ENCODE measurements around the gene AGRN.

Gene AGRN

GRCh38 chr1:1082776-1083415 lies 63.0 kb downstream of the AGRN start:
- DNase-seq: no peak

- no peak for DNase-seq
These were observed 63.8 kb downstream of the AGRN start for GRCh38 chr1:1083416-1084371.

DNA sequence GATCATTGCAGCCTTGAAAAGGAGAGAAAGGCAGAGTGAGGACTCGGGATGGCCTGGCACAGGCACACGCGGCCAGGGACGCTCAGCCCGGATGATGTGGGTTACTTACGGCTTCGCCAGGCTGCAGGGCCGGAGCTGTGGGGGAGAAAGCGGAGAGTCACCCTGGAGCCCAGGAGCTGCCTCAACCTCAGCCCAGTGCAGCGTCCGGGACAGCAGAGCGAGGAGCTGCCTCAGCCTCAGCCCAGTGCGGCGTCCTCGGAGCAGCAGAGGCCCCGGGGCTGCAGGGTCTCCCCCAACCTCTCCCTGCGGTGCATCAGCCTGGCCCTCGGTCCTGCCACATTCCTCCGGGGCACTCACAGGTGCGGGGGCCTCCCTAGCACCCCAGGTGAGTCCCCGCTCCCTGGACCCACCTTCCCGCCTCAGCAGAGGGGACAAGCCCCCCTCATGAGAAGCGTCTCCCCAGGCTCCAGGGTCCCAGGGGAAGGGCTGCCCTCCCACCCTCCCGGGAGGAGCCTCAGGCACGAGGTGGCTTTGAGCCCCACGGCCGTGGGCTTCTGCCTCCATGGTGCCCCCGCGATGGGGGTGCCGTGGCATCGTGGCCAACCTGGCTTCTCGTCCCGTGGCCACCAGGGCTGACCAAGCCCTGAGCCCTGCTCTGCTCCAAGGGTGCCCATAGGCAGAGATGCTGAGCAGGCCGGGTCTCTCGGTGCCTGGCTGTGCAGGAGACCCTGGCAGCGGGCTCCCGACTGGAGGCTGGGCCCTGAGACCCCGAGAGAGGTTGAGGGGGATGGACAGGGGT lies 64.7 kb downstream of the AGRN start:
- no peak for DNase-seq

GRCh38 chr1:1085171-1085841 lies 65.4 kb downstream of the AGRN start:
- DNase-seq: no peak

DNA sequence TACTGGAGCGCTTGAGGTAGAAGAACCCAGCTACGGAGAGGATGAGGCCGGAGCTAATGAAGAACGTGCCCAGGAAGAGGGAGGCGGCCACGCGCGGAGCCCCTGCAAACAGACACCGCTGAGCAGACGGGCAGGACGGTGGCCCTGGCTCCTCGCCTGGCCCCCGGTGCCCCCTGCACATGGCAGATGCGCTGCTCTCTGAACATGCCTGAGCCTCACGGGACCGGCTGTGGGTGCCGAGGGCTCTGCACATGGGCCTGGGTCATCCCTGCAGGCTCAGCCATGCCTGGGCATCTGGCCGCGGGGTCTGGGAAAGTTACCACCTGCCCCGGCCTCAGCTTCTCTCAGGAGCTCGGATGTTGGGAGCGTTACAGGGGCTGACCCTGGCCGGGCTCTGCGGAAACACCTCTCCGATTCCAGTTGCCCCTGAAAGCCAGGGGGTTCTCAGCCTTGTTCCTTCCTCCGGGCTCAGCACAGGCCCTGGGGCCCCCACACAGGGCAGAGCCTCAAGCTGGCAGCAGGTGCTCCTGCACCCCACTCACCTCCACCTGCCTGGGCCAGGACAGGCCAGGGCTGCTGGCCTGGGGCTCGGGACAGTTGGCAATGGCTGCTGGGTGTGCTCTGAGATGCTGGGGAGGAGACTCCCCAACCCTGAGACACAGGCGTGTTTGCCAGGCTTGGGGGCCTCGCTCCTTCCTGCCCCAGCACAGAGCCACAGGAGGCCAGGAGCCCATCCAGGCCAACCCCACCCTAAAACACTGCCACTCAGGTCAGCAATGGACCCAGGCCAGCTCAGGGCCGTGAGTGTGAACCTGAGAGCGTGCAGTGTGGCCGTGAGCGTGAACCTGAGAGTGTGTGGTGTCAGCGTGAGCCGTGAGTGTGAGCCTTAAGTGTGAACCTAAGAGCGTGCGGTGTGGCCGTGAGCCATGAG lies 66.3 kb downstream of the AGRN start:
- DNase-seq: no peak

DNA sequence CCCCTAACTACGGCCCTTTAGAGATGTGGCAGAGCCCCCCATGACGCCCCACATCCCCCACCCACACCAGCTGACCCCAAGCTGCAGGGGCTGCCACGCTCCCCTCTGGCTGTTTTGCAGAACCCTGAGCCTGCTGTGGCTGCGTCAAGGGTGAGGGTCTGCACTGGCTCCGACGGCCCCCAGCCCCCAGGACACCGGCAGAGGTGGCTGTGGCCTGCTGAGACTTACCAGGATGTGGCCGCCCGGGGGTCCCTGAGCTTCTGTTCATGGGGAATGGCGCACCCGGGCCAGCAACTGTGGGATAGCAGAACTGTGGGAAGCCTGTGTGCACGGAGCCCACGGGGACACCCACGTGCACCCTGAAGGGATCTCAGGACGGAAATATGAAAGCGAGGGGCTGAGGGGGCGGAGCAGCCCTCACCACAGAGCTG lies 67.0 kb downstream of the AGRN start:
- DNase-seq: no peak

GRCh38 chr1:1087351-1088028 lies 67.6 kb downstream of the AGRN start:
- DNase-seq: no peak

DNA sequence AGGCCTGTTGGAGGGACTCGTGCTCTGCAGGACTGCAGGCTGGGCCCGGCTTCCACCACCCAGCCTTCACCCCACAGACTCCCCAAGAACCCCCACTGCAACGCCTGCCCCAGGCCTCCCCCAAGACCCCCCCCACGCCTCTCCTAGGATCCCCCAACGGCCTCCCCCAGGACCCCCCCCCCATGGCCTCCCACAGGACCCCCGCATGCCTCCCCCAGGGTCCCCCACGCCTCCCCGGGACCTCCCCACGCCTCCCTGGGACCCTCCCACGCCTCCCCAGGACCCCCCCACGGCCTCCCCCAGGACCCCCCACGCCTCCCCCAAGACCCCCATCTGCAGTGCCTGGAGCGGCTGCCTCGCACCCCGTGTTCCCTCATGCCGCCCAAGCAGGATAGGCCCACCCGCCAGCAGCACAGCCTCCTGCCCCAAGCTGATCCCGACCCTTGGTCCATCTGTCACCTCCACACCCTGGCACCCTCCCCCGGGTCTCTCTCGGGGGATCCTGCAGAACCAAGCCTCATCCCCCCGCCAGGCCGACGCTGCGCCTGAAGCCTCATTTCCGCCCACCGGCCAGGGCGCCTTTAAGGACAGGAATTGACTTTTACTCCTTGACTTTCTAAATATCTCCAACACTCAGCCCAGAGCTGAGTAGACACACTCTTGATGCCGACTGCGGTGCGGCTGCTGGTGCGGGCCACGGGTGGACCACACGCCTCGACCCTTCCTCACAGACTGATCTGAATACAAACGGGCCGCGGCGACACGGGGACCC lies 68.3 kb downstream of the AGRN start:
- no peak for DNase-seq

DNA sequence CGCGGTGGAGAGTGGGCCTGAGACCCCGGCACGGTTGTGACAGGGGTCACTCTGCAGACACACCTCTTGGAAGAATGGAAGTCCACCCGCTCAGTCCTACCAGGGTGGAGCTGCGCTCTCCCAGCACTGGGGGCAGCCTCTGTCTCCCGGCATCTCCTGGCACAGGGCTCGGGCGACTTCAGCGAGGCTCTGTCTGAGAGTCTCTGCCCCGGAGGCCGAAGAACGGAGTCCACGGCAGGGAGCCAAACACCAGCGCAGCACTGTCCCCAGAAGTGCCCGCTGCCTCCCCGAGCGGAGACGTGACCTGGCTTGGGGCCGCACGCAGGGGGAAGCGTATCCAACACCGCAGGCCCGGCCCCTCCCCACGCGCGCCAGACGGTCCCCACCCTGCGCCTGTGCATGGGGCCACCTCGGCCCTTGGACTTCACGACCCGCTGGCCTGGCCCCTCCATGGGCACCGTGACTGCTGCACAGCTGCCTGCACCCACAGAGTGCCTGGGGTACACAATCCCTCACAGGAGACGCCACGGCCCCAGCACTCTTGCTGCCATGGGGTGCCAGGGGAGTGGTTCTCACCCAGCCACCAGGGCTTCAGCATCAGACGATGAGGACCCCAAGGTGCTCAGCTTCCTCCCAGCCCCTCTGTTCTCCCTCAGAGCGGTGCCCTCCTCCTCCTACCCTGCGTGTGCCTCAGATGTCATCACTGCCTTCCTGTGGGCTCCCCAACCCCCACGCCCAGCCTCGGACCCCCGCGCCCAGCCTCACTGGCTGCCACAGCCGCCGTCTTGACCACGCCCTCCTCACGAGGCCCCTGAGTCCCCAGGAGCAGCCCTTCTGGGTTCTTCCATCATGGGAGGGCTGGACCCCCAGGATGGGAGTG lies 69.1 kb downstream of the AGRN start:
- DNase-seq: no peak

GRCh38 chr1:1089731-1090423 lies 70.0 kb downstream of the AGRN start:
- DNase-seq: no peak

GRCh38 chr1:1090424-1091343 lies 70.8 kb downstream of the AGRN start:
- no peak for DNase-seq

DNA sequence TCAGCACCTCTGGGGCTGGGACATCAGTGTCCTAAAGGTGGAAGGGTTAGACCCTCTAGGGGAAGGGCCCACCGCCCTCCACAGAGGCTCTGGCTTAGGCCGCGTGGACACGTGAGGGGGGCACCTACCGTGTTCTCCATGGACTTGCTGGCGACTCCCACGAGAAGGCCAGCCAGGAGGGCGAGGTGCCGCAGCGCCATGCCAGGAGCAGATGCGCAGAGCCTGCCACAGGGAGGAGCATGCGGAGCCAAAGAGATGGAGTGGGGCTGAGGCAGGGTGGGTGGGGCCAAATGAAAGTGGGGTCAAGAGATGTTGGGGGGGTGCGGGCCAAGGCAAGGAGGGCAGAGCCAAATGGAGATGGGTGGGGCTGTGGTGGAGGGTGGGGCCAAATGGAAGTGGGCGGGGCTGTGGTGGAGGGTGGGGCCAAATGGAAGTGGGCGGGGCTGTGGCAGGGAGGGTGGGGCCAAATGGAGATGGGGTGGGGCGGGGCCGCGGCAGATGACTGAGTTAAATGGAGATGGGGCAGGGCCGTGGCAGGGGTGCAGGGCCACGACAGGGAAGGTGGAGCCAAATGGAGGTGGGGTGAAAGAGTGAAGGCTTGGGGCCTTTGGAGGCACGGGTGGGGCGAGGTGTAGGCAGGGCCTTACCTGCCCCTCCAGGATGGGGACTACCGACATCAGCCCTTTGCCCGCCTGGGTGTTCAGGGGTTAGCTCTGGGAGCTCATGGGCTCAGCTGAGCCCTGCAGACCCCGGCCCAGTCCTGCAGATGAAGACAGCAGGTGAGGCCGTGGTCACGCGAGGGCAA lies 71.6 kb downstream of the AGRN start:
- DNase-seq: no peak

DNA sequence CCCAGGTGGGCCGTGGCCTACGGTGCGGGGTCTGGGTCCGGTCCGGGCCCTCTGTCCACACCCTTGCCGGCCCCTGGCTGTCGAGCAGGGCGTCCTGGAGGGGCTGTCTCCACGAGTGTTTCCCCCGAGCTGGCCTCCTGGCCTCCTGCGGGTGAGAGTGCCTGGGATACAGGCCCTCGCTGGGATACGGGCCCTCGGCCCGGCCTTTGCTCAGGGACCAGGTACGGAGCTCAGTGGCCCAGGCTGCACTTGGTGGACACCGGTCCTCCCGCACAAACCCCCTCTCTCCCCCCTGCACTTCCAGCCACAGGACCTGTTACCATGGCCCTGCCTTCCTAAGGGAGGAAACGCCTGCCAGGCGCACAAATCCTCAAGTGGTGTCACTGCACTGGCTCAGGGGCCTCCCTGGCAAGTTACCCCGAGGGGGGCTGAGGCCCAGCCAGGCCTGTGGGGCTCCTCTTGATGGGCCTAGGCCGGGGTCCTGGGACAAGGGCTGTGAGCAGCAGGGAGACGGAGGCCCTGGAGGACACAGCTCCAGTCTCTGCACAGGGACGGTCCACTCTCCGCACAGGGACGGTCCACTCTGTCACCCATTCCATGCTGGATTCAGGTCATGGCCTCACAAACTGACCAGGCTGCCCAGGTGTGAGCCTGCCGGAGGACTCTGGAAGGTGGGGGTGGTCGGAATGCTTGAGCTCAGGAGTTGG lies 72.4 kb downstream of the AGRN start:
- DNase-seq: no peak

DNA sequence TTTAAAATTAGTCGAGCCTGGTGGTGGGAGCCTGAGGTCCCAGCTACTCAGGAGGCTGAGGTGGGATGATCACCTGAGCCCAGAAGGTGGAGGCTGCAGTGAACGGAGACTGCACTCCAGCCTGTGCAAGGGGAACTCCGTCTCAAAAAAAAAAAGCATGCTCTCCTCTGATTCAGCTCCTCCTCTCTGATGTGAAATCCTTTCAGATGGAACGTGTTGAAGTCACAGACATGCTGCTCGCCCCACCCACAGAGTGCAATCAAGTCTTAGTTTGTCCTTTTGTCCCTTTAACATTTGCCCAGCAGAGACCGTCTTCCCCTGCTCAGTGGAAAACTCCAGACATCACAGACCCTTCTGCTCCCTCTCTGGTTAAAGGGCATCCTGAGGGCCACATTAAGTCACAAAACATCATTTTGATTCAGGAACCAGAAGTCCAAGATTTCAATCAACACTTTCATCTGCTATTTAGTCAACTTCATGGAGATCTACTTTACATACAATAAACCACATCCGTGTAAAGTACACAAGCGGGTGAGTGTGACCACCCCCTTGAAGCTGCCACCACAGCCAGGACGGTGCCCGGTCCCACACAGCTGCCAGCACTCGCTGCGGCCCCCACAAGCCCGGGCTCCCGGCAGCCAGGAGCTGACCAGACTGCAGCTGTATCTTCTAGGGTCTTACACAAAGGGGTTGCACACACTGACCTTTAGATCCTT lies 73.1 kb downstream of the AGRN start:
- no peak for DNase-seq

DNA sequence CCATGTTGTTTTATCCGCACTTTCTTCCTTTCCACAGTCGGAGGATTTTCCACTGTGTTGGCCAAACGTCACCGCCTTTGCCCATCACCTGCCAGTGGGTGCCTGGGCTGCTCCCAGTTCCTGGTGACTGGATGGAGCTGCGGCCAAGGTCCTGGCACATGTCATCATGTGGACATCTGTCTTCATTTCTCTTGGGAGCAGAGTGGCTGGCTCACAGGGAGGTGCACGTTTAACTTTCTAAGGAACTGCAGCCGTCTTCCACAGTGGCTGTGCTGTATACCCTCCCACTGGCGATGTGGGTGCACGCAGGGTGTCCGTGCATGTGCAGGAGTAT lies 73.7 kb downstream of the AGRN start:
- no peak for DNase-seq
